K562 (cell line): ENCODE measurements around the gene NEUROD2. TPM values are rescaled to one million over a fixed set of nuclear protein-coding genes. Genes with fewer than 3 reads are reported as not detected.

Experiments
- ARID2 ChIP-seq: fragments of 450-650 bp; IDR thresholded peaks from 2 replicates; pipeline ENCODE4 v1.6.1; 2017; ENCODE audit warnings: antibody characterized with exemption, mild to moderate bottlenecking
- ARID4B ChIP-seq: sonication (generic); formaldehyde crosslinking; IDR thresholded peaks from 2 replicates; pipeline ENCODE4 v1.8.0; 2022; ENCODE audit warnings: mild to moderate bottlenecking, missing genetic modification reagents
- CREB1 ChIP-seq, 2 experiments: sonication (generic) in 1 of 2; formaldehyde crosslinking in 1 of 2; IDR thresholded peaks; 2 replicates each; pipeline versions ENCODE4 v1.6.1 to v1.8.0; 2012 to 2022; ENCODE audit warnings: inconsistent platforms in 1 of 2, mild to moderate bottlenecking in 1 of 2, missing genetic modification reagents in 1 of 2, moderate library complexity in 1 of 2
- MBD2 ChIP-seq: sonication (generic); IDR thresholded peaks from 2 replicates; pipeline ENCODE4 v1.6.1; 2016; ENCODE audit warnings: low read depth, borderline replicate concordance
- MXI1 ChIP-seq: IDR thresholded peaks from 2 replicates; pipeline ENCODE4 v1.6.1; 2011; ENCODE audit warnings: low read depth, mild to moderate bottlenecking, improper control_type of control experiment, low read length
- NCOA2 ChIP-seq, 2 experiments: fragments of 450-650 bp; IDR thresholded peaks; 2 replicates each; pipeline ENCODE4 v1.6.1; 2018; ENCODE audit warnings: mild to moderate bottlenecking in 2 of 2, moderate library complexity in 1 of 2; ENCODE audit not compliant: partially characterized antibody in 2 of 2
- NFATC3 ChIP-seq: fragments of 450-650 bp; IDR thresholded peaks from 2 replicates; pipeline ENCODE4 v1.6.1; 2017; ENCODE audit warnings: mild to moderate bottlenecking
- NRF1 ChIP-seq, 2 experiments: fragments of 450-650 bp; IDR thresholded peaks in 1 of 2; conservative IDR thresholded peaks in 1 of 2; 2 replicates each; pipeline ENCODE4 v1.6.1; 2014; ENCODE audit warnings: mild to moderate bottlenecking in 2 of 2
- PCBP1 ChIP-seq: fragments of 200-400 bp; formaldehyde crosslinking; IDR thresholded peaks from 2 replicates; pipeline ENCODE4 v1.6.1; 2018; ENCODE audit warnings: mild to moderate bottlenecking, low read depth, low read length; ENCODE audit not compliant: poor library complexity, severe bottlenecking
- PHB2 ChIP-seq: fragments of 450-650 bp; IDR thresholded peaks from 2 replicates; pipeline ENCODE4 v1.6.1; 2017; ENCODE audit warnings: low read depth
- RBM34 ChIP-seq: fragments of 200-400 bp; formaldehyde crosslinking; IDR thresholded peaks from 2 replicates; pipeline ENCODE4 v1.6.1; 2018; ENCODE audit warnings: low read length, borderline replicate concordance; ENCODE audit not compliant: insufficient read depth
- SIX5 ChIP-seq, 2 experiments: IDR thresholded peaks; 2 replicates each; pipeline ENCODE4 v1.6.1; 2011; ENCODE audit warnings: low read length in 2 of 2, borderline replicate concordance in 1 of 2, low read depth in 1 of 2, mild to moderate bottlenecking in 1 of 2, moderate library complexity in 1 of 2; ENCODE audit not compliant: insufficient read depth in 1 of 2
- SNRNP70 ChIP-seq: fragments of 200-400 bp; formaldehyde crosslinking; optimal IDR thresholded peaks from 2 replicates; pipeline ENCODE3; 2017; ENCODE audit warnings: low read depth, low read length
- ZFX ChIP-seq: sonication (generic); formaldehyde crosslinking; IDR thresholded peaks from 2 replicates; pipeline ENCODE4 v1.8.0; 2022; ENCODE audit warnings: mild to moderate bottlenecking, missing genetic modification reagents, moderate library complexity
- ZNF146 ChIP-seq: IDR thresholded peaks from one replicate; pipeline ENCODE4 v1.6.1; 2018; ENCODE audit warnings: missing compliant biosample characterization; ENCODE audit not compliant: unreplicated experiment
- ZNF449 ChIP-seq: fragments of 250-450 bp; sonication (Bioruptor Pico); IDR thresholded peaks from 2 replicates; pipeline ENCODE4 v1.8.0; 2022; ENCODE audit warnings: moderate library complexity, mild to moderate bottlenecking, inconsistent platforms
- ZNF780A ChIP-seq: fragments of 250-450 bp; sonication (Bioruptor Pico); IDR thresholded peaks from 2 replicates; pipeline ENCODE4 v1.5.0; 2021; ENCODE audit warnings: mild to moderate bottlenecking
- polyA plus RNA-seq, 8 experiments: library from polyadenylated mRNA; depleted of rRNA in 4 of 8; stranded (reverse) in 5 of 8; unstranded in 3 of 8; fragments of >200 nt; fragmentation: Nextera tagmentation in 2 of 8; fragmentation: Illumina TruSeq in 1 of 8; extraction: Ambion mirVana in 2 of 8; extraction: Trizol in 1 of 8; gene quantifications; 2 replicates each; pipeline versions ENCODE4 v1.2.1 to v1.2.3, GENCODE V29; 2011 to 2014; ENCODE audit warnings: inconsistent platforms in 1 of 8, missing spikeins in 1 of 8
- total RNA-seq, 7 experiments: library from RNA; depleted of rRNA in 6 of 7; stranded (reverse); fragments of >200 nt in 6 of 7; fragmentation: Illumina TruSeq in 2 of 7; extraction: Trizol in 2 of 7; gene quantifications; 2 replicates each; pipeline versions ENCODE4 v1.2.1 to v1.2.3, GENCODE V29; 2011 to 2021; ENCODE audit warnings: low replicate concordance in 1 of 7
- TF ChIP-seq, protein P1 (sequence below), 2 experiments: fragments of 200-800 bp in 1 of 2; sonication (Bioruptor generic) in 1 of 2; sonication (generic) in 1 of 2; formaldehyde crosslinking in 1 of 2; IDR thresholded peaks in 1 of 2; conservative IDR thresholded peaks in 1 of 2; 2 replicates each; pipeline versions ENCODE4 v1.5.0 to v1.6.1; 2016 to 2020; ENCODE audit warnings: missing compliant biosample characterization in 1 of 2, missing genetic modification characterization in 1 of 2, missing genetic modification reagents in 1 of 2
- TF ChIP-seq, protein P2 (sequence below): fragments of 250-450 bp; sonication (Bioruptor Pico); IDR thresholded peaks from 2 replicates; pipeline ENCODE4 v1.9.0; 2021; ENCODE audit warnings: mild to moderate bottlenecking
- TF ChIP-seq, protein P3 (sequence below): fragments of 250-450 bp; sonication (Bioruptor Pico); IDR thresholded peaks from 2 replicates; pipeline ENCODE4 v1.6.1; 2021; ENCODE audit warnings: mild to moderate bottlenecking

The NEUROD2 gene
- total and polyA plus RNA-seq, 9 of the 15 experiments (the other 6 are each of a cell fraction or from before 2014, with no cell fraction given) = not detected

- TF ChIP-seq, protein P1, sequence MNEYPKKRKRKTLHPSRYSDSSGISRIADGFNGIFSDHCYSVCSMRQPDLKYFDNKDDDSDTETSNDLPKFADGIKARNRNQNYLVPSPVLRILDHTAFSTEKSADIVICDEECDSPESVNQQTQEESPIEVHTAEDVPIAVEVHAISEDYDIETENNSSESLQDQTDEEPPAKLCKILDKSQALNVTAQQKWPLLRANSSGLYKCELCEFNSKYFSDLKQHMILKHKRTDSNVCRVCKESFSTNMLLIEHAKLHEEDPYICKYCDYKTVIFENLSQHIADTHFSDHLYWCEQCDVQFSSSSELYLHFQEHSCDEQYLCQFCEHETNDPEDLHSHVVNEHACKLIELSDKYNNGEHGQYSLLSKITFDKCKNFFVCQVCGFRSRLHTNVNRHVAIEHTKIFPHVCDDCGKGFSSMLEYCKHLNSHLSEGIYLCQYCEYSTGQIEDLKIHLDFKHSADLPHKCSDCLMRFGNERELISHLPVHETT (CRISPR knock-in tag; conservative IDR thresholded peaks at IDR 0.05 in 1 of 2, IDR thresholded peaks at IDR 0.05 in 1 of 2) = peak in 1 of 2 experiments; percentile 59; a peak in 2 of 4 replicates
- TF ChIP-seq ZNF780A (CRISPR knock-in tag) (no peak), MBD2 (no peak), RBM34 (no peak), ARID4B (CRISPR knock-in tag) (no peak), NFATC3 (no peak; the same call in 1 of the 2 replicates), SNRNP70 (no peak), PHB2 (no peak), ARID2 (no peak), NRF1 (conservative IDR thresholded peaks at IDR 0.05 in 1 of 2, IDR thresholded peaks at IDR 0.05 in 1 of 2) (peak; percentile 46 to 64), SIX5 (IDR thresholded peaks at IDR 0.05; ENCODE audit: borderline replicate concordance in 1 of 2, insufficient read depth in 1 of 2, low read depth in 1 of 2, low read length in 2 of 2) (no peak), NCOA2 (IDR thresholded peaks at IDR 0.05; ENCODE audit: partially characterized antibody in 2 of 2) (no peak), MXI1 (no peak), ZNF449 (CRISPR knock-in tag) (no peak), PCBP1 (no peak), ZNF146 (CRISPR knock-in tag) (no peak), CREB1 (IDR thresholded peaks at IDR 0.05) (peak; percentile 53), CREB1 (CRISPR knock-in tag; IDR thresholded peaks at IDR 0.05) (0 out of 2 replicates have a peak, but pooled peaks have one; percentile 8), ZFX (CRISPR knock-in tag) (0 out of 2 replicates have a peak, but pooled peaks have one; percentile 35)
- TF ChIP-seq, protein P2, sequence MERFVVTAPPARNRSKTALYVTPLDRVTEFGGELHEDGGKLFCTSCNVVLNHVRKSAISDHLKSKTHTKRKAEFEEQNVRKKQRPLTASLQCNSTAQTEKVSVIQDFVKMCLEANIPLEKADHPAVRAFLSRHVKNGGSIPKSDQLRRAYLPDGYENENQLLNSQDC (CRISPR knock-in tag) = no peak; the same call in 1 of the 2 replicates
- TF ChIP-seq, protein P3, sequence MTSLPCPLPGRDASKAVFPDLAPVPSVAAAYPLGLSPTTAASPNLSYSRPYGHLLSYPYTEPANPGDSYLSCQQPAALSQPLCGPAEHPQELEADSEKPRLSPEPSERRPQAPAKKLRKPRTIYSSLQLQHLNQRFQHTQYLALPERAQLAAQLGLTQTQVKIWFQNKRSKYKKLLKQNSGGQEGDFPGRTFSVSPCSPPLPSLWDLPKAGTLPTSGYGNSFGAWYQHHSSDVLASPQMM (CRISPR knock-in tag) = no peak
These were observed 42.4 kb upstream of the NEUROD2 start (continued) for GRCh38 chr17:39650121-39650579.
